ENCODE data around the gene MAML2. TPM values are rescaled to one million over a fixed set of nuclear protein-coding genes. Genes with fewer than 3 reads are reported as not detected.
"Not testable (repeated sequence)": the region's sequence is repeated elsewhere in the genome, so short reads cannot be mapped to it uniquely, and the experiment has no call there.

The MAML2 gene
- total RNA-seq, 1 experiment from 2014 or later = 14.8 TPM

DNA sequence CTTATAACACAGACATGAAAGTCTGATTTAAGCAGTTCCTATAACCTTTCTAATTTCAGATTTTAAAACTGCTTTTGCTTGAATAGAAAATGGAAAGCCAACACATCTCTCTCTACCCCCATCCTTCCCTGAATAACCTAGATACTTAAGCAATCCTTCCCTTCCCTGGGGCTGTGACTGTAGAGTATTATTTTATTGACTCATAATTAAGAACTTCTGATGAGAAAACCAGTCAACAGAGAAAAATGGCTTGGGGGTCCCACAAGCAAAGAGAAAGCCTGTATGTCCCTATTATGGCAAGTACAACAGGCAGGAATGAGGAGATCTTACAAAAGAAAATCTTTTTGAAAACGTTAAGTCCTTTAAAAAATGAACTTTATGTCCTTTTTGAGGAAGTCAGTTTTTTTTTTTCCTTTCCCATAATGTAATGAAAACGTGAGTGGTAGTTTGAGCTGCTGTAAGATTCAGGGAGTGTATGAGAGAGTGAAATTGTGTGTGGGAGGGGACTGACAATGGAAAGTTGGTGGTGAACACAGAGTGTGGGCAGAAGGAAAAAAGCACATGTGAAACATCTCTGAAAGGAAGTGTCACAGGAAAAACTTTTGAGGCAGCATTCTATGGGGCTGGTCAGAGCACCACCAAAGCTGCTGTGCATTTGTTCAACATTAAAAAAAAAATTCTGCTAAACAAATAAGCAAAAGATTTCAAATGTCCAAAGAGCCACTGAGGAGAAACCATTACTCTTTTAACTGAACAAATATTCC is 154.6 kb downstream of the MAML2 start:
- DNase-seq (ENCODE audit: low read depth) = peak; percentile 82

DNA sequence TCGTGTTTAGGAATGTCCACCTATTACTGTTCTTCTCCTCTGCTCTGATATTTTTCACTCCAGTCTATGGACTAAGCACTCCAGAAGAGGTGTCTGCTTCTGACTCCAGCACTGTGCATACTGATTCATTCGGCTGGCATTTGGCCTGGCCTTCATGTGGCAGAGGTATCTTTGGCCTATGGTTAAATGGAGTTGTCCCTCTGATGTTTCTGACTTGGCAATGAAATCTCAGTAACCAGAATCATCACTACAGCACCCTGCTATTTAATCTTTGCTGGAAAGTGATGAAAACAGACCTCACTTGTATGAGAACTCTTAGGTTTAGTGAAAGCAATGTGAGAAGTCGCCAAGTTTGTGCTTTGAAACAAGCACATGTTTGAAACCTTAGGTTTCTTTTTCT is 155.2 kb downstream of the MAML2 start:
- peak; percentile 95 for DNase-seq (ENCODE audit: low read depth)

DNA sequence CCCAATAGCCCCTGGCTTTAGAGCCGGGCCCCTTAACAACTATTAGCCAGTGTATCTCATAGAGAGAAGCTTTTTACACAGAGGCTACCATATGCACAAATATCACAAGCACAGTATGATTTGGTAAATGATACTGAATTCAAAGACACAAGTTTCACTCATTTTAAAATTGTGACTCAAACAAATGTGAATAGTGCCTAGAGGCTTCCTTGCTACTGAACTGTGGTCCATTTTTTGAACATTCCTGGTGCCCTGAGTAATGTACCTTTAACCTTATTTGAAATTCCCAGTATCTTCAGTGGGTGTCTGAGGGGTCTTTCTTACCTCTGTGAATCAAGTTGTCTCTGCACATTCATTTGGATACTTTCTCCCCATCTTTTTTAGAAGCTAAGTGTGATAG is 156.2 kb downstream of the MAML2 start:
- peak; percentile 54 for DNase-seq (ENCODE audit: low read depth)

DNA sequence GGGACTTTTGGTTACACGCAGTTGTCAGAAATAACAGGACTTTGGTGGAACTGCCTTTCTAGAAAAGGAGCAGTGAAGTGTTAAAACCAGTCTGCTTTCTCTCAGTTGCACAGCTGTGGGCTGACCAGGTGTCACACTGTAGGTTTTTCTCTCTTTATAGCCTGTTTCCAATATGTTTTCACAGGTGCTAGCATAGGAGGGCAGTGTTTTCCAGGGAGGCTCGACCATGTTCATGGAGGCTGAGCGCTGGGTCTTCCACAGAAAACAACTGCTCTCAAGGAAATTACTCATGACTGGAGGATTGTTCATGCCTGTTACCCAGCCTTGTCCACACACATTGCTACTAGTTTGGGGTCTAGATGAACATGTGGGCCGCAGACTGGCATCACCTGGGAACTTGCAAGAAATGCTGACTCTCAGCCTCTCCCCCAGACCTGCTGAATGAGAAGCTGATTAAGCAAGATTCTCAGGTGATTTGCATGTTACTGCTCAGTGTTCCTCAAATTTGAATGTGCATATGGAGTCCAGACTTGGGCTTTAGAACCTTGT is 157.7 kb downstream of the MAML2 start:
- no peak for DNase-seq (ENCODE audit: low read depth)

DNA sequence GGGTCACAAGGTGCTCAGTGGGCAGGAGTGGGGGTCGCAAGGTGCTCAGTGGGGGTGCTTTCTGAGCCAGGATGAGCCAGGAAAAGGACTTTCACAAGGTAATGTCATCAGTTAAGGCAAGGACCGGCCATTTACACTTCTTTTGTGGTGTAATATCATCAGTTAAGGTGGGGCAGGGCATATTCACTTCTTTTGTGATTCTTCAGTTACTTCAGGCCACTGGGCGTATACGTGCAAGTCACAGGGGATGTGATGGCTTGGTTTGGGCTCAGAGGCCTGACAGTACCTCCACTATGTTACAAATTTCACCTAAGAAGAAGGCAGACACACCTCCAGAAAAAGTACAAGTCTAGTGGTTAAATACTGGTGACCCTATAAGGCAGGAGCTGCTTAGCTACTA is 162.1 kb downstream of the MAML2 start:
- DNase-seq (ENCODE audit: low read depth) = not testable (repeated sequence)

DNA sequence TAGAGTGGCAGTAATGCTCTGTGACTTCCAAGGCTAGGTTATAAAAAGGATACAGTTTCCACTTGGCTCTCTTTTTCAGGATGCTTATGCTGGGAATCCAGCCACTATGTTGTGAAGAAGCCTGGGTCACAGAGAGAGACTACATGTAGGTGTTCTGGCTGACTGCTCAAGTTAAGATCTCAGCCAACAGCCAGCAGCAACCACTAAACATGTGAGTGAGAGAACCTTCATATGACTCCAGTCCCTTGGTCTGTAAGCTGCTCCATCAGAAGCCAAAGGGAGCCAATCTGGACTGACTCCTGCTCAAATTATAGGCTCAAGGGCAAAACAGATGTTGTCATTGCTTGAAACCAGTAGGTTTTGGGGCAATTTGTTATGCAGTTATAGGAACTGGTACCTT is 162.7 kb downstream of the MAML2 start:
- no peak for DNase-seq (ENCODE audit: low read depth)

DNA sequence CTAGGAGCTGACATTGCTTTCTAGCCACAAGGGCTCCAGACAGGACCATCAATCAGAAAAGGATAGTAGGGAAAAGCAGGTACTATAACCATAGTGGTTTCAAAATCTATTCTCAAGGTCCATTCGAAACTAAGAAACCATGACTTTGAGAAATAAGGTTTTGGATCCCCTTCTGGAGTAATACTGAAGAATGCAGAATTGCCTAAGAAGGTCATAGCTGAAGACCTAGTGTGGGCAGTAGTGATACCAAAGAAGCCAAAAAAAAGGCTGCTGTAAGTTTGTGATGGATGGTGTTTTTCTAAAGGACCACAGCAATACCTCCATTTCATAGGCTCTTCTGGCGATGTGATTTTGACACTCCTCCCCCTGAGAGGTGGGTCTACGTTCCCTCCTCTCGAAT is 163.1 kb downstream of the MAML2 start:
- DNase-seq (ENCODE audit: low read depth) = no peak

DNA sequence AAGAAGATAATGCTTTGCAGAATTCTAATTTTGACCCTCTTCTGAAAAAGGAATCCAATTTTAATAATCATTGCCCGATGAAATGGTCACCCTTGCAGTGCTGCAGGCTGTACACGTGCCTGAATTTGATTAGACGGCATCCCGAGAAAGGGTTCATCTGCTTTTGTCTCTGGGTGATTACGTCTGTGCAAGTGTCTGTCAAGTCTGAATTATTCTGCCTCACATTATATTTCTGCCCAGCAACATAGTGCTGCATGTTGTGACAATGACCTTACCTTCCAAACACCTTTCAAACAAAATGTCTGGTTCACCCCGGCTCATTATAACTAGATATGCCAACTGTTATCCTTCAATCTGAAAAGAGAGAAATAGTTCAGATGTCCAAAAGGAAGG is 164.1 kb downstream of the MAML2 start:
- no peak for DNase-seq (ENCODE audit: low read depth)

DNA sequence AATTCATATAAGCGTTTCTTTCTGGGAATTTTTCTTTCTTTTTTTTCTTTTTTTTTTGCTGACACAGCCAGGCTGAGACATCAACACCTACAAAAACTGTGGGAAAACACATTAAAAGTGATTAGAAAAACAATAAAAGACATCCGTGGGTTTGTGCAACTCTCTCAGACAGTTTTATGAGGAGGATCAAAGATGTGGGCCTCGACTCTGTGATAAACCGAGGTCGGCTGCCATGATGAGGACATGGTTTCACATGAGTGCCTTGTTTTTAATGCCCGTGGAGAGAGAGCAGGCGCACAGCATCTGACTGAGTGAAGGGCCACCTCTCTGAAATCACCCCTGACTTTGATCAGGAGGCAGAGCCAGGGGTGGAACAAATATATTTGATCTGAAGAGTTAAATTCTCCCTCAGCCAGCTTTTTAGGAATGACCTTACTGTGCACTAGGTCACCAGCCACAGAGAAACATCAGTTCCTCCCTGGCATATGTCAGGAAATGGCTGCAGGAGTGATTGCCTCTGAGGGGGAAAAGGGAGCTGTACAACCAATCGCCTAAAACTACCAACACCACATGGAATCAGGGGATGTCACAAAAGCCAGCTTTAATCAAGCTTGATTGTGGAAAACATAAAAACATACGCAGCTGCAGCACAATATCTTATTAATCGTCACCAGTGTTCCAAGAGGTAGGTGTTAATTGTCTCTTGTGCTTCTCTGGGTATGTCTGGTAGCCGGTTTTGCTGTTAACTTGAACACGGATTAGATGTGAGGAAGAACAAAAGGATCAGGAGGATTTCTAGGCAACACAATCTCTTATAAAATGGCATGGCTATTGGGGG is 164.7 kb downstream of the MAML2 start:
- DNase-seq (ENCODE audit: low read depth) = no peak

DNA sequence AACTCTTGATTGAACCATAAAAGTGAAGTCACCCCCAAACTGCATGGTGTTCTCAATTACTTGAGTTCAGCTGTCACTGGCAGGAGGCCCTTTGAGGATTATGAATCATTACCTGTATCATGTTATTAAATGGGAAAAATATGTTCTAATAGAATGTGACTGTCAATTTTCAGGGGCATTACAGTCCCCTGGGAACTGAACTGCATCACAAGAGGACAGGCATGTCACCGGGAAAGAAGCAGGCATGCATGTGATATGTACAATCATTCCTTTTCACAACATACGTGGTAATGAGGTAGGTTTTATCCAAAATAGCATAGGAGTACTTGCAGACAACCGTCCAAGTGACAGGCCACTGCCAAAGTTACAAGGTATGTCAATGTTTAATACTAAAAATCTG is 165.8 kb downstream of the MAML2 start:
- DNase-seq (ENCODE audit: low read depth) = no peak

DNA sequence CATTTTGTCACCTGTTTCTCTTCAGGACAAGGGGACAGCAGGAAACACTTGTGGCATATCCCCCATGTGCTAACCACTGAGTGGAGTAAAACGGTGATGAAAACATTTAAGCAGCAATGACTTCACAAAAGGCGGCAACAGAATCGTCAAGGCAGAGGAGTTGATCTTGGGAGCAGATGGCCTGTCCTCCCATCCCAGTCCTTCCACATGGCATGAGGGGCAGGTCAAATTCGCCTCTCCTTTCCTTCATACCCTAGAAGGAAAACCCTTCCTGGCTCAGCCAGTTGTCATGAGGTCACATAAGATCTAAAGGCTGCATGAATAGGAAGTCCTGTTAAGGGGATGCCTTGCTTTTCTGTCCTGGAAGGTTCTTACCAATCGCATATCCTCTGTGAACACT is 169.1 kb downstream of the MAML2 start:
- no peak for DNase-seq (ENCODE audit: low read depth)

DNA sequence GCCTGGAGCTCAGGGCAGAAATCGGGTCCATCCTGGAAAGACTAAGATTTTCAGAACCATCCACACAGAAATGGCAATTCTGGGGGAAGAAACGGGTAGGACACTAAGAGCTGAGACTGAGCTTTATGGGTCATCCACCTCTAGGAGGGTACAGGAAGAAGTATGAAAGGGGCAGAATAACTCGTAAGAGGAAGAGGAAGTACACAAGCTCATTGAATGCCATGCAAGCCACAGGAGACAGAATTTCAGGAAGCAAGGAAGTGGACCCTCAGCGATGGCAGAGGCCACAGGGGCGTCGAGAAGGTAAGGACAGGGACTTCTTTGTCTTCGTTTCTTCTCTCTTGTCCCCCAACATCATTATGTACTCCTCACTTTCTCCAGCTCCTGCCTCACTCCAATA is 169.6 kb downstream of the MAML2 start:
- no peak for DNase-seq (ENCODE audit: low read depth)

DNA sequence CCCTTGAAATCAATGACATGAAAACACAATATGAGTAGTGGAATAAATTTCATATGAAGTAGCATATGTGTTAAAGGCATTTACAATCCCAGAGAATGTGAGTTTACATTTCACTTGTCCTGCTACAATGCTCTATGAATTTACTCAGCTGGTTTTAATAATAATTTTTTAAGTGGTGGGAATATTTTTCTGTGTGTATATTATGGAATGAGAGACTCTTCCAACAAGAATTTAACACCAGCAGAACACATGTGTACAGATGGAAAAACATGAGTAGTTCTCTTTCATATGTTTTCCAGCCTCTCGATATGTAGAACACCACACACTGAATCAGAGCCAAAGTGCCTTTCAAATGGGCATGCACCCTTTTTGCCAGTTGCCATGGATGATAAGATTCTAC is 170.4 kb downstream of the MAML2 start:
- no peak for DNase-seq (ENCODE audit: low read depth)

DNA sequence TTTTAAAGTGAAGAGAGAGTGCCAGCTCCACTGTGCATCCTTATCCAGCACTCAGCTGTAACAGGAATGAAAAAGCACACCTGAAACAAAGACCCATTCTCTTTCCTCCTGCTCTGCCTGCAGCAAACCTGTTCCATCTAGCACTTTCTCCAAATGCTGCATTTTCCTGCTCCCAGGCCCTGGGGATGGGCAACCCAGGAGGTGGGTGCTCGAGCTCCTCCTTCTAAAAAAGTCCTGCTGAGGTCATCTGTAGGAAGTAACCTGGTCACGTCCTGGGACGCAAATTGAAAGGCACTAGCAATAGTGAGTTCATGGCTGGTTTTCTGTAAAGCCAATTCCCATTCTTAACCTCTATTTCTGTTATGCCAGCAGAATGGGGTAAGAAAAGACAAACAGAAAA is 173.7 kb downstream of the MAML2 start:
- DNase-seq (ENCODE audit: low read depth) = no peak

DNA sequence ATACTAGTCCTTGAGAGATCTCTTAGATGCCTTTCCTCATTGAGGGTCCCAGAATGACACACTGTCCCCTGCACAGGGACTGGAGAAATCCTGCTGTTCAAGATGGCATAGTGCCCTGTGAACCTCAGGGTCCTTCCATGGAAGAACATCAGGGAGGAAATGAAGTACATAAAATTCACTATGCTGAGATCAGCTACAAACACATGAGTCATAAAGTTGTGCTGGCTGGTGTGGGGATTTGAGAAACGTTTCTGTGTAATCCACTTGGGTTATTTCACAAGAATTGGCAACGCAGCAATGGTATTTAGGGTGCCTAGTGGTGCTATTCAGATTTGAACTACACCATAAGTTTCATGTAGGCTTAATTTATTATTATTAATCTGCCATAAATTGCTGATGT is 174.4 kb downstream of the MAML2 start:
- DNase-seq (ENCODE audit: low read depth) = peak; percentile 83

DNA sequence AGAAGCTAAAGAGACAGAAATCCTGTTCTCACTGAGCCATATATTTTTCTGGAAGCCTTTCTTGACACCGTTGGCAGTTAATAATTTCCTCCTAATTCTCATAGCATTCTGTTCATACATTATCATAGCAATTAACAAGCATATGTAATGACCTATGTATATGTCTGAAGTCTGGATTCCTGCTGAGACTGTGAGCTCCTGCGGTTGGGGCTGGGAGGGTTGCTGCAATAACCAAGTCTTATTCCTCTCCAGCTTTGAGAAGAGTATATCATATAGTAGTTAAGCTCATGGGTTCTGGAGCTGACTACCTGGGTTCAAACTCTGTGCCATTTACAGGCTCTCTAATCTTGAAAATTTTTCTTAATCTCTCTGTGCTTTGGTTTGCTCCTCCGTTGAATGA is 175.2 kb downstream of the MAML2 start:
- no peak for DNase-seq (ENCODE audit: low read depth)

DNA sequence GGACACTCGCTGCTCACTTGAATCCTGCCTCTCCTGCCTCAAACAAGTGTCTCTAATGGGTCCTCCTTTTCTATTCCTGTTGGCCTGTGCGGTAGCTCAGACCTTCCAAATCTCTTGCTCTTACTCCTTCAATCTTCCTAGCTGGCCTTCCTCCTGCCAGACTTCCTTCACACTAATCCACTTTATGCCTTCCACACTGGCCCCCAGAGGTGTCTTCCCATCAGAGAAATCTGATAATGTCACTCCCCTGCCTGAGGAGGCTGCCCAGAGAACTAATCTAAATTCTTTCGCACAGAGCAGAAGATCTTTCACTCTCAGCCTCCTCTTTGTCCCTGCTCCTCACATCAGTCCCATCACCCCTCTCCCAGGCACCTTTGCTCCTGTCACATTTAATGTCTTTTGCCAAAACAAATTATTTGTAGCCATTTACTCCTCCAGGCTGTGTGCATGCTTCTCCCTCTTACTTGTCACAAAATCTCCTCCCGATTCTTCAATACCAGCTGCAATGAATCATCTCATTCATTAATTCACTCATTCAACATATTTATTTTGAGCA is 175.7 kb downstream of the MAML2 start:
- DNase-seq (ENCODE audit: low read depth) = no peak

DNA sequence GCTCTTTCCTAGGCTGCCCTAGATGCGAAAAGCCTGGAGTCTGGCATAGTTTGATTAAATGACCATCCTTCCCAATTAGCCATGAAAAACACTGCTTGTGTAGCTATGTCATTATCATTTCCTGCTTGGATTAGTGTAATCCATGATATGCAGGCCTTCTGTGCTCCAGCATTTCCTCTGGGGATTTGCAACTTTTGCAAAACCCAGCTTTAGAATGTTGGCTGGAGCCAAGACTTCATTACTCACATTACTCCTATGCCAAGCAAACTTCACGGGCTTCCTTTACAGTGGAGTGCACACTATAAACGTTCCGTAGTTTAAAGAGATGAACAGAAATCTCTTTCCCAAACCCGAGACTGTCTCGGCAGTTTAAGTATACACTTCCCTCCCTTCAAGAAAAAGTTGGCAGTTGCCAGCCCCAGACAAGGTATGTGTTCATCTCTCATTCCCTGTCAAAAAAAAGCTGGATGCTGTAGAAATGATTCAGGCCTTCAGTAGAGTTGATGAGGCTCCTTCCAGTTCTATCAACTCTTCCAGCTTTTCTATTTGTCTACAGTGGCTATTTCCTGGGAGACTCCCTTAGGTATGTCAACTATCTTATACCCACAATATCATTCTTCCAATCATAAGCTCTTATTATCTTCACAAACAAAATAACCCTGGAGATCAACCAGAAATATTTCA is 180.0 kb downstream of the MAML2 start:
- peak; percentile 85 for DNase-seq (ENCODE audit: low read depth)

DNA sequence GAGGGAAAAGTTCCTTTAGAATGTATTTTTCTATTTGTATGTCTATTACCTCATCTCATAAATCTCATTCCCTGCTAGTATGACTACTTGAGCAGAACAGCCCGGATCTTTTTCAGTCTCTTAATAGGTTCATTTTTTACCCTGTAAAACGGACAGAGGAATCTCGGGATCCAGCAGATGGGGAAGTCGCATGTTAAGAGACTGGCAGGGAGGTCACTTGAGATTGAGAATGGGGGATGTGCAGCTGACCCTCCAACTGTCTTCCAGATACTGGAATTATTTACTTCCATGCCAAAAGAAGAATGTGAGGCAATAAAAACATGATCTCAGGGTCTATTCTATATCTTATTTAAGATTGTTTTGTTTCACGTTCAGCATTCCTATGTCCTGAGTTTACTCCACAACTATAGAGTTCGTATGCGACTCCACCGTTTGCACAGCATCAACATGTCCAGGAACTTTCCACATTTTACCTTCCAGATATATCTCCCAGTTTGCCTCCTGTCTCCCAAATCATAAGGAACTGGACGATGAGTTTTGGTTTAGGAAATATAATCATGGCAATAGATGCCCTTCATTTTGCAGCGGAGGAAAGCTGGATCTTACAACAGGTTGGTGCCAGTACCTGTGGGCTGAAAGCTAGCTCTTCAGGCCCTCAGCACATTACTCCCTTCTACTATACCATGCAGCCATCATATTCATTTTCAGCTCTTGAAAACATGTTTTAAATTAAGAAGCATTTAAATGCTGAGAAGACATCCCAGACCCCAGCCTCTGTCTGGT is 181.5 kb downstream of the MAML2 start:
- DNase-seq (ENCODE audit: low read depth) = no peak

DNA sequence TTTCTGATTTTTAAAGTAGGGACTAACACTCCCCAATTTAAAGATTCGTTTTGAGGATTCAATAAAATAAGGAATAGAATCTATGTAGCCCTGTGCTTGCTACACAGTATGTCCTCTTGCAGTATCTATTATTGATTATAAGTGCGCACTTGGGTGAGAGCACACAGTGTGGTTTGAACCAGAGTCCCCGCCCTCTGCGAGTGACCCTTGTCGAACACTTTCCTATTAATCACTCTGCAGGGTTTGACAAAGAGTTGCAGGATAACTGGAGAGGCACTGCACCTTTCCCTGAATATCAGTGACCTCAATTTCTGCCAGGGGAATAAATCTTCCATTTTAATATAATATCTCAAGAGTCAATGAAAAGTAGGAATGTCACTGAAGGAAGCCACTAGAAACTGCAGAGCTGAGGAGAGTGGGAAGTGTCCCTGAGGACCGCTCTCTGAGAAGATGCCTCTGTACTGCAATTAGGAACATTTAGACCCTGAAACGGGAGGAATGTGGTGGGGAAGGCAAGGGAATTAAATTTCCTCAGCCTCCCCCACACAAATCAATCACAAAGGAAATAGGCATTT is 182.2 kb downstream of the MAML2 start:
- no peak for DNase-seq (ENCODE audit: low read depth)

DNA sequence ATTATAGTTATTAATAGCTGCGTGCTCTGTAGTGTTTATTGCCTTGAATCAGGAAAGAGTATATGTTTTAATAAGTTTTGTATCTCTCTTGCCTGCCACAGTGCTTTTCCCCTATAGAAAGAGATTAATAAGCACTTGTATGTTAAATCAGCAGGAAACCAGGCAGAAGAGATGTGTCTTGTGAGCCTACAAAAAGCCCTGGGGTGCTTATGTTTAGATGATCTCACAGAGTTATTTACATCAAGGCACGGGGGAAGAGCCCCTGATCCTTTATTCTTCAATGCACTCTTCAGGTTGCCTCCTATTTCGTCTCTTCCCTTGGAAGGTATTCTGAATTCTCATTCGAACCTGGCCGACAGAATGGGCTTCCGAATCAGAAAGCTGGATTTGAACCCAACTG is 183.0 kb downstream of the MAML2 start:
- no peak for DNase-seq (ENCODE audit: low read depth)
